Measurements from ENCODE around the gene KCNH8.

- TF ChIP-seq POLR2AphosphoS5 (IDR thresholded peaks at IDR 0.05): no peak
- TF ChIP-seq CTCF (IDR thresholded peaks at IDR 0.05): no peak
Measured at GRCh38 chr3:19248767-19249166, 100.5 kb downstream of the KCNH8 start.
